HepG2 (cell line): ENCODE measurements around the gene ADSS1. TPM values are rescaled to one million over a fixed set of nuclear protein-coding genes. Genes with fewer than 3 reads are reported as not detected.
A peak's percentile ranks its signal among the peaks of the same experiment; 100 is the strongest.

Source experiments
- ATAD3A ChIP-seq: sonication (generic); formaldehyde crosslinking; IDR thresholded peaks from 2 replicates; pipeline ENCODE4 v1.4.0; 2020; ENCODE audit warnings: missing genetic modification reagents
- GABPA ChIP-seq, 2 experiments: IDR thresholded peaks; 2 replicates each; pipeline ENCODE4 v1.6.1; 2011 to 2016; ENCODE audit warnings: low read depth in 2 of 2, low read length in 1 of 2, missing biosample characterization in 1 of 2, missing genetic modification characterization in 1 of 2
- HINFP ChIP-seq: sonication (generic); formaldehyde crosslinking; IDR thresholded peaks from 2 replicates; pipeline ENCODE4 v1.4.0; 2020; ENCODE audit warnings: low read depth, mild to moderate bottlenecking, missing genetic modification reagents
- HOMEZ ChIP-seq: IDR thresholded peaks from 2 replicates; pipeline ENCODE4 v1.6.1; 2016; ENCODE audit warnings: low read depth
- HOXA7 ChIP-seq: sonication (generic); formaldehyde crosslinking; IDR thresholded peaks from 2 replicates; pipeline ENCODE4 v1.8.1; 2022; ENCODE audit warnings: mild to moderate bottlenecking, missing genetic modification reagents, moderate library complexity
- NAIF1 ChIP-seq: sonication (generic); formaldehyde crosslinking; IDR thresholded peaks from 2 replicates; pipeline ENCODE4 v1.5.0; 2020; ENCODE audit warnings: mild to moderate bottlenecking, missing genetic modification reagents, borderline replicate concordance
- RBM22 ChIP-seq: fragments of 200-400 bp; formaldehyde crosslinking; optimal IDR thresholded peaks from 2 replicates; pipeline ENCODE3; 2017; ENCODE audit warnings: mild to moderate bottlenecking, low read length, moderate library complexity
- RELA ChIP-seq: sonication (generic); formaldehyde crosslinking; IDR thresholded peaks from 2 replicates; pipeline ENCODE4 v1.4.0; 2020; ENCODE audit warnings: missing genetic modification reagents
- RFX5 ChIP-seq: IDR thresholded peaks from 2 replicates; pipeline ENCODE4 v1.6.1; 2011; ENCODE audit warnings: low read depth, low read length, improper control_type of control experiment
- SP4 ChIP-seq: sonication (generic); formaldehyde crosslinking; IDR thresholded peaks from 2 replicates; pipeline ENCODE4 v1.8.1; 2023; ENCODE audit warnings: mild to moderate bottlenecking, missing genetic modification reagents
- ZBTB44 ChIP-seq: sonication (generic); formaldehyde crosslinking; IDR thresholded peaks from 2 replicates; pipeline ENCODE4 v1.4.0; 2020; ENCODE audit warnings: missing genetic modification reagents
- ZFP41 ChIP-seq: sonication (generic); formaldehyde crosslinking; IDR thresholded peaks from 2 replicates; pipeline ENCODE4 v1.4.0; 2020; ENCODE audit warnings: mild to moderate bottlenecking, missing genetic modification reagents, borderline replicate concordance
- ZNF34 ChIP-seq: sonication (generic); formaldehyde crosslinking; IDR thresholded peaks from 2 replicates; pipeline ENCODE4 v1.4.0; 2020; ENCODE audit warnings: mild to moderate bottlenecking, missing genetic modification reagents, borderline replicate concordance
- ZNF841 ChIP-seq: sonication (generic); formaldehyde crosslinking; IDR thresholded peaks from 2 replicates; pipeline ENCODE4 v1.8.1; 2023; ENCODE audit warnings: missing genetic modification reagents, borderline replicate concordance
- polyA plus RNA-seq, 8 experiments: library from polyadenylated mRNA; depleted of rRNA in 3 of 8; stranded (reverse) in 7 of 8; unstranded in 1 of 8; fragments of >200 nt; fragmentation: Illumina TruSeq in 4 of 8; extraction: Trizol in 4 of 8; gene quantifications; 2 replicates each; pipeline versions ENCODE4 v1.2.1 to v1.2.3, GENCODE V29; 2011 to 2016; ENCODE audit warnings: low read depth in 4 of 8, missing spikeins in 1 of 8, mixed read lengths in 1 of 8; ENCODE audit not compliant: insufficient read depth in 1 of 8
- total RNA-seq, 5 experiments: library from RNA; depleted of rRNA; stranded (reverse); fragments of >200 nt; fragmentation: Illumina TruSeq; extraction: Trizol; gene quantifications; 2 replicates each; pipeline ENCODE4 v1.2.3, GENCODE V29; 2016; ENCODE audit warnings: low read depth in 1 of 5
- TF ChIP-seq, protein P1 (sequence below): sonication (generic); formaldehyde crosslinking; IDR thresholded peaks from 2 replicates; pipeline ENCODE4 v1.5.0; 2020; ENCODE audit warnings: mild to moderate bottlenecking, missing genetic modification reagents
- TF ChIP-seq, protein P2 (sequence below): sonication (generic); formaldehyde crosslinking; IDR thresholded peaks from 2 replicates; pipeline ENCODE4 v1.5.0; 2020; ENCODE audit warnings: mild to moderate bottlenecking, low read depth, missing genetic modification reagents, borderline replicate concordance
- TF ChIP-seq, protein P3 (sequence below): sonication (generic); formaldehyde crosslinking; IDR thresholded peaks from 2 replicates; pipeline ENCODE4 v1.4.0; 2020; ENCODE audit warnings: mild to moderate bottlenecking, missing genetic modification reagents
- TF ChIP-seq, protein P4 (sequence below): sonication (generic); formaldehyde crosslinking; IDR thresholded peaks from 2 replicates; pipeline ENCODE4 v1.4.0; 2020; ENCODE audit warnings: mild to moderate bottlenecking, low read depth, missing genetic modification reagents
- TF ChIP-seq, protein P5 (sequence below): IDR thresholded peaks from 2 replicates; pipeline ENCODE4 v1.6.1; 2016

Gene ADSS1
- total and polyA plus RNA-seq, 2 of the 13 experiments (the other 11 are each of a cell fraction or from before 2014, with no cell fraction given): 1.0 to 36.7 TPM

- TF ChIP-seq, protein P1, sequence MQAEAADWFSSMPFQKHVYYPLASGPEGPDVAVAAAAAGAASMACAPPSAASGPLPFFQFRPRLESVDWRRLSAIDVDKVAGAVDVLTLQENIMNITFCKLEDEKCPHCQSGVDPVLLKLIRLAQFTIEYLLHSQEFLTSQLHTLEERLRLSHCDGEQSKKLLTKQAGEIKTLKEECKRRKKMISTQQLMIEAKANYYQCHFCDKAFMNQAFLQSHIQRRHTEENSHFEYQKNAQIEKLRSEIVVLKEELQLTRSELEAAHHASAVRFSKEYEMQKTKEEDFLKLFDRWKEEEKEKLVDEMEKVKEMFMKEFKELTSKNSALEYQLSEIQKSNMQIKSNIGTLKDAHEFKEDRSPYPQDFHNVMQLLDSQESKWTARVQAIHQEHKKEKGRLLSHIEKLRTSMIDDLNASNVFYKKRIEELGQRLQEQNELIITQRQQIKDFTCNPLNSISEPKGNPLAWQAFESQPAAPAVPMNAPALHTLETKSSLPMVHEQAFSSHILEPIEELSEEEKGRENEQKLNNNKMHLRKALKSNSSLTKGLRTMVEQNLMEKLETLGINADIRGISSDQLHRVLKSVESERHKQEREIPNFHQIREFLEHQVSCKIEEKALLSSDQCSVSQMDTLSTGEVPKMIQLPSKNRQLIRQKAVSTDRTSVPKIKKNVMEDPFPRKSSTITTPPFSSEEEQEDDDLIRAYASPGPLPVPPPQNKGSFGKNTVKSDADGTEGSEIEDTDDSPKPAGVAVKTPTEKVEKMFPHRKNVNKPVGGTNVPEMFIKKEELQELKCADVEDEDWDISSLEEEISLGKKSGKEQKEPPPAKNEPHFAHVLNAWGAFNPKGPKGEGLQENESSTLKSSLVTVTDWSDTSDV (CRISPR knock-in tag): 0 out of 2 replicates have a peak, but pooled peaks have one; percentile 5
- TF ChIP-seq ZBTB44 (CRISPR knock-in tag) (no peak), ZNF34 (CRISPR knock-in tag) (peak; percentile 10; the same call in 1 of the 2 replicates), ZFP41 (CRISPR knock-in tag) (no peak), ATAD3A (CRISPR knock-in tag) (no peak), HOXA7 (CRISPR knock-in tag) (no peak), RFX5 (no peak), HOMEZ (no peak), HINFP (CRISPR knock-in tag) (no peak; the same call in 1 of the 2 replicates), ZNF841 (CRISPR knock-in tag) (no peak), RBM22 (peak; percentile 79), SP4 (CRISPR knock-in tag) (no peak), GABPA (IDR thresholded peaks at IDR 0.05; ENCODE audit: low read depth, low read length) (no peak), GABPA (CRISPR knock-in tag; IDR thresholded peaks at IDR 0.05; ENCODE audit: low read depth) (no peak), RELA (CRISPR knock-in tag) (no peak), NAIF1 (CRISPR knock-in tag) (no peak)
- TF ChIP-seq, protein P2, sequence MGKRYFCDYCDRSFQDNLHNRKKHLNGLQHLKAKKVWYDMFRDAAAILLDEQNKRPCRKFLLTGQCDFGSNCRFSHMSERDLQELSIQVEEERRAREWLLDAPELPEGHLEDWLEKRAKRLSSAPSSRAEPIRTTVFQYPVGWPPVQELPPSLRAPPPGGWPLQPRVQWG (CRISPR knock-in tag): no peak
- TF ChIP-seq, protein P3, sequence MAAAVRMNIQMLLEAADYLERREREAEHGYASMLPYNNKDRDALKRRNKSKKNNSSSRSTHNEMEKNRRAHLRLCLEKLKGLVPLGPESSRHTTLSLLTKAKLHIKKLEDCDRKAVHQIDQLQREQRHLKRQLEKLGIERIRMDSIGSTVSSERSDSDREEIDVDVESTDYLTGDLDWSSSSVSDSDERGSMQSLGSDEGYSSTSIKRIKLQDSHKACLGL (CRISPR knock-in tag): no peak
- TF ChIP-seq, protein P4, sequence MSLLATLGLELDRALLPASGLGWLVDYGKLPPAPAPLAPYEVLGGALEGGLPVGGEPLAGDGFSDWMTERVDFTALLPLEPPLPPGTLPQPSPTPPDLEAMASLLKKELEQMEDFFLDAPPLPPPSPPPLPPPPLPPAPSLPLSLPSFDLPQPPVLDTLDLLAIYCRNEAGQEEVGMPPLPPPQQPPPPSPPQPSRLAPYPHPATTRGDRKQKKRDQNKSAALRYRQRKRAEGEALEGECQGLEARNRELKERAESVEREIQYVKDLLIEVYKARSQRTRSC (CRISPR knock-in tag): no peak; the same call in 1 of the 2 replicates
- TF ChIP-seq, protein P5, sequence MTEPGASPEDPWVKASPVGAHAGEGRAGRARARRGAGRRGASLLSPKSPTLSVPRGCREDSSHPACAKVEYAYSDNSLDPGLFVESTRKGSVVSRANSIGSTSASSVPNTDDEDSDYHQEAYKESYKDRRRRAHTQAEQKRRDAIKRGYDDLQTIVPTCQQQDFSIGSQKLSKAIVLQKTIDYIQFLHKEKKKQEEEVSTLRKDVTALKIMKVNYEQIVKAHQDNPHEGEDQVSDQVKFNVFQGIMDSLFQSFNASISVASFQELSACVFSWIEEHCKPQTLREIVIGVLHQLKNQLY (CRISPR knock-in tag): no peak
Observed at GRCh38 chr14:104753528-104754212, 29.6 kb downstream of the ADSS1 start (continued).
